HL-60 (cell line): Measurements from ENCODE around the gene SPINT2.

Experiments used
- DNase-seq, 2 experiments: peaks; one replicate each; pipeline ENCODE4 v3.0.0-alpha.2; 2010 to 2020; ENCODE audit warnings: low read depth in 1 of 2, low spot score in 1 of 2
- H3K27ac ChIP-seq: fragments of 250-450 bp; sonication (Bioruptor Pico); replicated peaks from 2 replicates; pipeline ENCODE4 v1.5.1; 2020; ENCODE audit warnings: mild to moderate bottlenecking, moderate library complexity
- H3K27me3 ChIP-seq: fragments of 250-450 bp; sonication (Bioruptor Pico); 2 replicates; pipeline ENCODE4 v1.5.1; 2021; ENCODE audit warnings: mild to moderate bottlenecking, moderate library complexity; ENCODE audit not compliant: insufficient read depth, poor library complexity, severe bottlenecking
- H3K4me3 ChIP-seq: replicated peaks from 2 replicates; pipeline ENCODE4 v1.5.1; 2011; ENCODE audit warnings: mild to moderate bottlenecking, control low read depth, low read length; ENCODE audit not compliant: insufficient read depth
- CTCF ChIP-seq: IDR thresholded peaks from one replicate; pipeline ENCODE4 v1.5.1; 2011; ENCODE audit warnings: low read length, control low read depth, inconsistent platforms; ENCODE audit not compliant: insufficient read depth
- GABPA ChIP-seq: IDR thresholded peaks from 2 replicates; pipeline ENCODE4 v1.6.1; 2012; ENCODE audit warnings: low read depth
- POLR2AphosphoS5 ChIP-seq: IDR thresholded peaks from 2 replicates; pipeline ENCODE4 v1.6.1; 2012; ENCODE audit warnings: low read depth
- REST ChIP-seq: IDR thresholded peaks from 2 replicates; pipeline ENCODE4 v1.6.1; 2012; ENCODE audit warnings: low read depth; ENCODE audit not compliant: insufficient replicate concordance
- SPI1 ChIP-seq: IDR thresholded peaks from 2 replicates; pipeline ENCODE4 v1.6.1; 2012; ENCODE audit warnings: low read depth, mild to moderate bottlenecking, borderline replicate concordance

SPINT2 gene

GRCh38 chr19:38291855-38292254 lies 27.5 kb downstream of the SPINT2 start:
- no peak for TF ChIP-seq REST
- no peak for TF ChIP-seq GABPA
- TF ChIP-seq CTCF: no peak
- TF ChIP-seq POLR2AphosphoS5: no peak
- TF ChIP-seq SPI1: no peak
- no peak overlapping the region for H3K27ac ChIP-seq

GRCh38 chr19:38293281-38293680 lies 28.9 kb downstream of the SPINT2 start:
- H3K4me3 ChIP-seq: no peak overlapping the region
- H3K27me3 ChIP-seq: peaks cover 16% of the 10 kb centered on the region
- DNase-seq: no peak
- no peak overlapping the region for H3K27ac ChIP-seq
- no peak for TF ChIP-seq REST
- no peak for TF ChIP-seq SPI1
- TF ChIP-seq POLR2AphosphoS5: no peak
- TF ChIP-seq CTCF: no peak
- TF ChIP-seq GABPA: no peak

More at GRCh38 chr19:38291855-38292254, 27.5 kb downstream of the SPINT2 start:
- Histone ChIP-seq H3K4me3 (no peak overlapping the region), H3K27me3 (peaks cover 16% of the 10 kb centered on the region)
- DNase-seq: no peak

GRCh38 chr19:38294090-38294489 lies 29.7 kb downstream of the SPINT2 start:
- Histone ChIP-seq H3K27me3 (peaks cover 11% of the 10 kb centered on the region), H3K4me3 (no peak overlapping the region), H3K27ac (no peak overlapping the region)
- no peak for DNase-seq
- TF ChIP-seq CTCF (no peak), SPI1 (no peak), GABPA (no peak), REST (no peak), POLR2AphosphoS5 (no peak)
